Prostate gland (tissue), 2 donors: Measurements from ENCODE around the gene FAM20B.

Experiments
- POLR2A ChIP-seq: fragments of 450-650 bp; IDR thresholded peaks from one replicate; pipeline ENCODE4 v1.6.1; 2016; ENCODE audit warnings: antibody characterized with exemption, mild to moderate bottlenecking
- POLR2AphosphoS5 ChIP-seq: sonication (generic); formaldehyde crosslinking; IDR thresholded peaks from one replicate; pipeline ENCODE4 v1.6.1; 2017; ENCODE audit warnings: antibody characterized with exemption
- TF ChIP-seq, protein P1 (sequence below), 4 experiments: fragments of 200-600 bp in 2 of 4; fragments of 450-650 bp in 2 of 4; sonication (generic) in 2 of 4; IDR thresholded peaks; 1 replicate in 3 of 4; 2 replicates in 1 of 4; pipeline ENCODE4 v1.5.1; 2016 to 2019; ENCODE audit warnings: antibody characterized with exemption in 4 of 4, mild to moderate bottlenecking in 2 of 4, moderate library complexity in 2 of 4

DNA sequence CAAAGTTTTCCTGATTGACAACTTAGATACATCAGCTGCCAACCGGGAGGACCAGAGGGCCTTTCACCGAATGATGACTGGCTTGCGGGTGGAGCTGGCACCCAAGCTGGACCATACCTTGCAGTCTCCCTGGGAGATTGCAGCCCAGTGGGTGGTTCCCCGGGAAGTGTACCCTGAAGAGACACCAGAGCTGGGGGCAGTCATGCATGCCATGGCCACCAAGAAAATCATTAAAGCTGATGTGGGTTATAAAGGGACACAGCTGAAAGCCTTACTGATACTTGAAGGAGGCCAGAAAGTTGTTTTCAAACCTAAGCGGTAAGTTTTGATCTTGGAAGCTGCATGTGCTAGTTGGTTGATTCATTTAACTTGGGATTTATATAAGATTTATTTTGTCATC lies 18.2 kb downstream of the FAM20B start:
- TF ChIP-seq, protein P1, sequence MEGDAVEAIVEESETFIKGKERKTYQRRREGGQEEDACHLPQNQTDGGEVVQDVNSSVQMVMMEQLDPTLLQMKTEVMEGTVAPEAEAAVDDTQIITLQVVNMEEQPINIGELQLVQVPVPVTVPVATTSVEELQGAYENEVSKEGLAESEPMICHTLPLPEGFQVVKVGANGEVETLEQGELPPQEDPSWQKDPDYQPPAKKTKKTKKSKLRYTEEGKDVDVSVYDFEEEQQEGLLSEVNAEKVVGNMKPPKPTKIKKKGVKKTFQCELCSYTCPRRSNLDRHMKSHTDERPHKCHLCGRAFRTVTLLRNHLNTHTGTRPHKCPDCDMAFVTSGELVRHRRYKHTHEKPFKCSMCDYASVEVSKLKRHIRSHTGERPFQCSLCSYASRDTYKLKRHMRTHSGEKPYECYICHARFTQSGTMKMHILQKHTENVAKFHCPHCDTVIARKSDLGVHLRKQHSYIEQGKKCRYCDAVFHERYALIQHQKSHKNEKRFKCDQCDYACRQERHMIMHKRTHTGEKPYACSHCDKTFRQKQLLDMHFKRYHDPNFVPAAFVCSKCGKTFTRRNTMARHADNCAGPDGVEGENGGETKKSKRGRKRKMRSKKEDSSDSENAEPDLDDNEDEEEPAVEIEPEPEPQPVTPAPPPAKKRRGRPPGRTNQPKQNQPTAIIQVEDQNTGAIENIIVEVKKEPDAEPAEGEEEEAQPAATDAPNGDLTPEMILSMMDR (IDR thresholded peaks at IDR 0.05): no peak
- TF ChIP-seq POLR2A (no peak), POLR2AphosphoS5 (no peak)
